HS-27A (cell line): ENCODE measurements around the gene TRAF3IP1.
"Not testable (repeated sequence)": the region's sequence is repeated elsewhere in the genome, so short reads cannot be mapped to it uniquely, and the experiment has no call there.

Experiments used
- DNase-seq: peaks from one replicate; pipeline ENCODE4 v3.0.0-alpha.2; 2012; ENCODE audit warnings: low read depth, missing footprints

The TRAF3IP1 gene

DNA sequence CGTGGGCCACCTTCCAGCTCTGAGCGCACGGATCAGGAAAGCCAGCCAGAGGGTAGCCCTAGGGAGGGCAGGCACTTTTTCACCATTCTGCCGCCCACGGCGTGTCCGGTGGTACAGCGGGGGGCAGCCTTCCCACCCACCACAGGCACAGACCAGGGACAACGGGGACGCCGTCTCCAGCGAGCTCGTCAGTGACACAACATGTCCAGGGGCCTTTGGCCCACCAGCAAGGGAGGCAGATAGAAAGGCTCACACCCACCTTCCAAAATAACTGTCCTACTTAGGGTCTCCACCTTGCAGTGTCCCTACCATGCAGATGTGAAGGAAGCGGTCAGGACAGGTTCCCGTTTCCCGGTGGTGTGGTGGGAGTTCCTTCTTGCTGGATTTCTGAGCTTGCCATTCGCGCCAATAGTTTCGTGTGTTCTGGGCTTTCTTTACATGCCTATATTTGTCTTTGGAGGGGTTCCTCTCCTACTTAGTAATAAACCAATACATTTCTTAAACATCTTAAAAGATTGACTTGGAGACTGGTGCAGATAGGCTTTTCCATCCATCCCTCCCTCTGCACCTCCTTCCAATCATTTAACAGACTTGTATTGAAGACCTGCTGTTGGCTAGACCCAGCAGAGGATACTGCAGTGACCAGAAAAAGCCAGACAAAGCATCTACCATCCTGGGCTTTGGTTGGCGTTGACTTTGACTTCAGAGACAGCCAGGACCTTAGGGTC lies 107.3 kb downstream of the TRAF3IP1 start:
- no peak for DNase-seq

DNA sequence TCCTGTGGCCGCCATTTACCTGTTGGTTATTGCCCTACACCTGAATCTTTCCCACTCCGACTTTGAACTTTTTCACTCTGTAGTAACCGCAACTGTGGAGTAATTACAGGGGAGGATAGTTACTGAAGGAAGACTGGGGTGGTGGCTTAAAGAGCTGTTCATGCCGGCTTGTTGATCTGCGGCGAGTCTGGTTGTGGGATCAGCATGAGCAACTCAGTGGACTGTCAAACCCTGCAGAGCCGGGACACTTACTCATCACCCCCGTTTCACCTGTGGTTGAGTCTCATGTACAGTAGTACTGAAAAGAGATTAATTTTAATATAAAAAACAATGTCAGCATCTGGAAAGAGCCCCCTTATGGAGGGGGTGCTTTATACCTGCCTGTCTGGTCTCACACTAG lies 108.5 kb downstream of the TRAF3IP1 start:
- no peak for DNase-seq

DNA sequence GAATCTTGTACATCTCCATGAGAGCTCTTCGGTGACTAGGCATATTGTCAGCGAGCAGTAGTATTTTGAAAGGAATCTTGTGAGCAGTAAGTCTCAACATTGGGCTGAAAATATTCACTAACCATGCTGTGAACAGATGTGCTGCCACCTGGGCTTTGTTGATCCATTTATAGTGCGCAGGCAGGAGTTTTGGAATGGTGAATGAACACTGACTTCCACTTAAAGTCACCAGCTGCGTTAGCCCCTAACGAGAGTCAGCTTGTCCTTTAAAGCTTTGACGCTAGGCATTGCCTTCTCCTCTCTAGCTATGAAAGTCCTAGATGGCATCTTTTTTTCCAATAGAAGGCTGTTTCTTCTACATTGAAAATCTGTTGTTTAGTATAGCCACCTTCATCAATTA lies 110.5 kb downstream of the TRAF3IP1 start:
- DNase-seq: no peak

DNA sequence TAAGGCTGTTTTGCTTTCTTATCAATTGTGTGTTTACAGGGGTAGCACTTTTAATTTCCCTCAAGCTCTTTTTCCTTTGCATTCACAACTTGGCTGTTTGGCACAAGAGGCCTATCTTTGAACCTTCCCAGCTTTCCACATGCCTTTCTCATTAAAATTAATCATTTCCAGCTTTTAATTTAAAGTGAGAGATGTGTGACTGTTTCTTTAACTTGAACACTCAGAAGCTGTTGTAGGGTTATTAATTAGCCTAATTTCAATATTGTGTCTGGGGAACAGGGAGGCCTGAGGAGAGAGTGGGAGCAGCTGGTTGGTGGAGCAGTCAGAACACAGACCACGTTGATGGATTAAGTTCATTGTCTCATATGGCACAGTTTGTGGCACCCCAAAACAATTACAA lies 111.1 kb downstream of the TRAF3IP1 start:
- no peak for DNase-seq

DNA sequence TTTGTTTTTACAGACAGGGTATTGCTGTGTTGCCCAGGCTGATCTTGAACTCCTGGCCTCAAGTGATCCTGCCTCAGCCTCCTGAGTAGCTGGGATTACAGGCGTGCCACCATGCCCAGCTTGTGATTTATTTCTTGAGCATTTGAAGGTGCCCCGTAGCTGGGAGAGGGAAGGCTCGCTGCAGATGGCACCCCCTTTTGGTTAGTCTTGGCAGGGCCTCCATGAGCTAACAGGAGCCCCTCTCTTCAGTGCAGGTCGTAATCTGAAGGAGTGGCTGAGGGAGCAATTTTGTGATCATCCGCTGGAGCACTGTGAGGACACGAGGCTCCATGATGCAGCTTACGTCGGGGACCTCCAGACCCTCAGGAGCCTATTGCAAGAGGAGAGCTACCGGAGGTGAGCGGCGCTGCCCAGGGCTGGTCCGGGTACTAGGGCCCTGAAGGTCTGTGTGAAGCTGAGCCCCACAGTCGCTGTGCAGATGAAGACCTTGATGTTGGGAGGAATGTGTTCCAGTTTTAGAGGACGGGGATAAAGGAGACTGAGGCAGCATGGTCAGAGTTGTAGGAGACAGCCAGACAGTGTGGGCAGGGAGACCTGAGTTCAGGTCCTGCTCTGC lies 113.1 kb downstream of the TRAF3IP1 start:
- DNase-seq: no peak

DNA sequence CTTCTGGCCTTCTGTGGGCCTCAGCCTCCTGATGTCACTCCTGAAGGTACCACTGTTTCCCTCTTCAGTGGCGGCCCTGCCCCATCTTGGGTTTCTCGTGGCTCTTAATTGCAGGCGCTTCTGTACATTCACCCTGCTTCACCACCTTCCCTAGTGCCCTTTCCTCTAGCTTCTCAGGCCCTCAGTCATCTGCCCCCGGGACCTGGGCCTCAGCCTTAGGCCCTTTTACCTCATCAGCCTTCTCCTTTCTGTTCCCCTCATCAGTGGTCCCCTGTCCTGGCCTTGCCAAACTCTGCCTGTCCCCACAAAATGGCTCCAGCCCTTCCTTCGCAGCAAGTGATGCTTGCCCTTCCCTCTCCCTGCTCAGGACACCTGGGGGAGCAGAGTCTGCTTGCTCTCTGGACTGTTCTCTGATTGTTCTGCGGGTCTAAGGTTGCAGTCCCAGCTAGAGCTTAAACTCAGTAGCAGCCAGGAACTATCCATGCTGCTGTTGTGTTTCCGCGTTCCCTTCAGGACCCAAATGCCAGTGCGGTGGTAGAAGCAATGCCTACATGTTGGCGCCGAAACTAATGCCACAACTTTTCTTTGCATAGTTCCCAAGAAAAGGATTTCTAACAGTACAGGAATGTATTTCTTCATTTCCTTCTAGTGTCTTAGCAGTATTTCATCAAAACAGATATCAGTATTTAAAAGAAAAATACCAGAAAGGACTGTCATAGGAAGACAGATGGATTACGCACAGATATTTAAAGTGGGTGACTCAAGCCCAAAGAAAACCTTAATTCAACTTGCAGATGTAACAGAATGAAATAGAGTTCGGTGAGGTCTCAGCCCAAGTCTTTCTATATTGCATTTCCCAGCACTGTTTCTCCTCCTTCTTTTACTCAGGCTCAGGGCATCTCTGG lies 113.9 kb downstream of the TRAF3IP1 start:
- no peak for DNase-seq

- no peak for DNase-seq
Measured at GRCh38 chr2:238434846-238435751, 114.8 kb downstream of the TRAF3IP1 start.

DNA sequence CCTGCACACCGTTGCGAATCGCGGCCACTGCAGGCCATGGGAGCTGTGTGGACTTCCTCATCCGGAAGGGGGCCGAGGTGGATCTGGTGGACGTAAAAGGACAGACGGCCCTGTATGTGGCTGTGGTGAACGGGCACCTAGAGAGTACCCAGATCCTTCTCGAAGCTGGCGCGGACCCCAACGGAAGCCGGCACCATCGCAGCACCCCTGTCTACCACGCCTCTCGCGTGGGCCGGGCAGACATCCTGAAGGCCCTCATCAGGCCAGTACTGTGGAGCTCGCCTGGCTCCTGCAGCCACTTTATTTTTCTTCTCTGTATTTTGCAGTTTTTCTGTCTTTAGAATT lies 115.4 kb downstream of the TRAF3IP1 start:
- no peak for DNase-seq

- no peak for DNase-seq
Measured at GRCh38 chr2:238438856-238439849, 118.8 kb downstream of the TRAF3IP1 start.

DNA sequence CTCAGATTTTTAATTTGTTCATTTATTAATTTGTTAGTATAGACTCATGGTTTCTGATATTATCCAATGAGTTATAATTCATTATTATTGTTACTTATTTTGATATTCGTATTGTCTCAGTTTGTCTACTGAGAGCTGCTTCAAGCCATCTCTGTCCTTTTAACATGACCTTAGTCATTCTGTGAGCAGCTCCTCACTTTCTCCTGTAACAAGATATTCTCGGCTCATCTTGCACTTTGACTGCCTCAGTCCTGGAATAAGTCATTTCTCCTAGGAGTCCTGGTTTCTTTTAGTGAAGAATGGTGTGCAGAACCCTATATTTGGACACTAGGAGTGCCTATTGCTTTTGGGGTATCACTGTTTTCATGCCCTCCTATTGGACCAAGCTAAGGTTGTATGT lies 119.6 kb downstream of the TRAF3IP1 start:
- no peak for DNase-seq

DNA sequence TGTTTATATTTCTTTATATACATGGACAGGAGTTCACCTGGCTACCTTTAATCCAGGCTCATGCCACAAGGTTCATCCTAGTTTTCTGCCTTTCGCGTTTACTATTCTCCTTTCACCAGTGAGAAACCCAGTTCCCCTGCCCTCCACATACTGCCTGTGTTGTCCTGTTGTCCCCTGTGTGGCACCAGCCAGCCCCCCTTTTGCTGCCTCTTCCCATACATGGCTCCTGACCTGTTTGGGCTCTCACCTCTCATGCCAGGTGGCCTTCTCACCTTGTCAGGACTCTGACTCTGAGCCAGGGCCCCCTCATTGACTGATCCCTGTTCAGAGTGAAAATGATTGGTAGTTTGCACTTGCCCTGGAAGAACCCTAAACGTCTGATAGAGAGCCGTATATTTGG lies 120.0 kb downstream of the TRAF3IP1 start:
- DNase-seq: no peak

DNA sequence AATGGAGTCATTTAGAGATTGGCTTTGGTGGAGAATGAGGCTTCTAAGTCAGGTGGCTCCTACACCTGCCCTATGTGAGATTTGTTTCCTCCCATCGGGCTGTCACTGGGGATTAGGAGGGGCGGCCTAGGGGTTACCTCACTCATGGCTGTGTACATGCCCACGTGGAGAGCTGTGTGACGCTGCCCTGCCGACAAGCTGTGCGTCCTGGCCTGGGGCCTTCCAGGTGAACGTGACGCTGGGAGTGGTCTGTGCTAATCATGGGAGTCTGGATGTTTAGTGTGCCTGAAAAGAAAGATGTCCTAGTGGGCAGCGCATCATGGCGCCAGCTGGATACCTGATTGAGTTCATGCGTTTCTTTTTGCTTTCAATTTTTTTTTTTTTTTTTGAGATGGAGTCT lies 120.4 kb downstream of the TRAF3IP1 start:
- DNase-seq: no peak

GRCh38 chr2:238441262-238442114 lies 121.2 kb downstream of the TRAF3IP1 start:
- no peak for DNase-seq

GRCh38 chr2:238442257-238442656 lies 121.9 kb downstream of the TRAF3IP1 start:
- not testable (repeated sequence) for DNase-seq

GRCh38 chr2:238444242-238444641 lies 123.9 kb downstream of the TRAF3IP1 start:
- no peak for DNase-seq

GRCh38 chr2:238445409-238446190 lies 125.3 kb downstream of the TRAF3IP1 start:
- DNase-seq: no peak

DNA sequence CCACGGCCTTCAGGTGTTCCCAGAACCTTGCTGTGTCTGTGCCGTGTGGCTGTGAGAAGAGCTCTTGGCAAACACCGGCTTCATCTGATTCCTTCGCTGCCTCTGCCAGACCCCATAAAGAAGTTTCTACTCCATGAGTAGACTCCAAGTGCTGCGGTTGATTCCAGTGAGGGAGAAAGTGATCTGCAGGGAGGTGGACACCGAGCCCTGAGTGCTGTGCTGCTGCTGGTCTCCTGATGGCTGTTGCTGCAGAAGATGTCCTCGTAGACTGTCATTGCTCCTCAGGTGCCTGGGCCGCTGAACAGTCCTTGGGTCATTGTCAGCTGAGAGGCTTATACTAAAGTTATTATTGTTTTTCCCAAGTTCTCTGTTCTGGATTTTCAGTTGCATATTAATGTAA lies 126.1 kb downstream of the TRAF3IP1 start:
- no peak for DNase-seq

DNA sequence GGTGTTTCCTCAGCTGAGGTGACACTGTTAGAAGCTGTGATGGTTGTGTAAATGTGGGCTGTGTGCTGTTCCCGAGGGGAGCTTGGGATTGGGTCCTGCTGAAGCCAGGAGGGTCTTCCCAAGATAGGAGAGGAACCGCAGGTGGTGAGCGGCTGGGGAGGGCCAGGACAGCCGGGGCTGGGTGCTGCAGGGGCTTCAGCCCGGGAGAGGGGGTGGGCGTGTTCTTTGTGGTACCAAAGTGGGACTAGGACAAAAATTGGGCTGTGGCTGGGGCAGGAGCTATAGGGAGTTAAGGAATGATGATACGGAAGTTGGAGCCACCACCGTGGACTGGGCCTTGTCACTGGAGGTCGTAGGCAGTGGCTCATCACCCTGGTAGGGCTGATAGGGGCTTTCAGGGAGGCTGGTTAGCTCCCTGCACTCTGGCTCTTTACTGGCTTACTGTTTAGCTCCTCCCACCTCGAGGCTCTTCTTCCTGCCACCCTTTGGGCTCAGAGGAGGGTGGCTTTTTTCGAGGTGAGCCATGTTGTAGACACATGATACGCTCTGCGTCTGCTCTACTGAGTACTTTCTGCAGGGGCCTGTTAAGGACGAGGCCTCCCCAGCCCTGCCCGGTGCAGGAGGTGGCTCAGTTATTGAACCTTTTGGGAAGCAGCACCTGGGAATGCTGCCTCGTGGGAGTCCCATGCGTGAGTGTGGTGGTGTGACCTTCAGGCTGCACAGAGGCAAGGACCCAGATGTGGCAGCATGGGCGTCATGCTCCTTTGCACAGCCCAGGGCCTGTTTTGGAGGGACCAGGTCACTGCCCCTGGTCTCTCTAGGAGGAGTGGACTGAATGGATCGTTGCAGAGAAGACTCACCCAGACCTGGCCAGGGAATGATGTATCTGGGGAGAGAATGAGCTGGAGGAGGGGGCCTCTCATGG lies 128.0 kb downstream of the TRAF3IP1 start:
- no peak for DNase-seq
